OCI-LY1 (cell line): ENCODE measurements around the gene PSMD7.
"Not testable (repeated sequence)": the region's sequence is repeated elsewhere in the genome, so short reads cannot be mapped to it uniquely, and the experiment has no call there.

Source experiments
- H2AFZ ChIP-seq: fragments of 200-600 bp; sonication (generic), shearing (Covaris generic); 2 replicates; pipeline ENCODE4 v1.6.0; 2014; ENCODE audit warnings: antibody characterized with exemption, mild to moderate bottlenecking, low read length
- H3F3A ChIP-seq: fragments of 200-600 bp; sonication (generic), shearing (Covaris generic); 2 replicates; pipeline ENCODE4 v1.6.0; 2014; ENCODE audit warnings: mild to moderate bottlenecking, antibody characterized with exemption, low read length, moderate library complexity; ENCODE audit not compliant: insufficient read depth
- H3K27ac ChIP-seq: fragments of 200-600 bp; sonication (generic); 2 replicates; pipeline ENCODE4 v1.5.1; 2014; ENCODE audit warnings: low read length, mixed run types, mild to moderate bottlenecking, low read depth; ENCODE audit not compliant: poor library complexity, severe bottlenecking
- H3K27me3 ChIP-seq: fragments of 200-600 bp; sonication (generic); 2 replicates; pipeline ENCODE4 v1.6.0; 2014; ENCODE audit warnings: antibody characterized with exemption, mild to moderate bottlenecking, low read length, moderate library complexity; ENCODE audit not compliant: insufficient read depth
- H3K36me3 ChIP-seq: fragments of 200-600 bp; sonication (generic); 2 replicates; pipeline ENCODE4 v1.6.1; 2014; ENCODE audit warnings: mild to moderate bottlenecking, antibody characterized with exemption, low read length, moderate library complexity, mixed read lengths; ENCODE audit not compliant: insufficient read depth
- H3K4me1 ChIP-seq: fragments of 200-600 bp; sonication (generic); 2 replicates; pipeline ENCODE4 v1.5.1; 2014; ENCODE audit warnings: mild to moderate bottlenecking, low read length, moderate library complexity; ENCODE audit not compliant: insufficient read depth, severe bottlenecking
- H3K4me2 ChIP-seq: fragments of 200-600 bp; sonication (generic), shearing (Covaris generic); 2 replicates; pipeline ENCODE4 v1.6.1; 2014; ENCODE audit warnings: low read length
- H3K4me3 ChIP-seq: fragments of 200-600 bp; sonication (generic); 2 replicates; pipeline ENCODE4 v1.5.1; 2014; ENCODE audit warnings: low read length, low read depth, mild to moderate bottlenecking, mixed read lengths; ENCODE audit not compliant: poor library complexity, severe bottlenecking
- H3K79me2 ChIP-seq: fragments of 200-600 bp; shearing (Covaris generic); 2 replicates; pipeline ENCODE4 v1.6.1; 2016; ENCODE audit warnings: mixed run types, low read length, mixed read lengths; ENCODE audit not compliant: insufficient read depth
- H3K9ac ChIP-seq: fragments of 200-600 bp; sonication (generic), shearing (Covaris generic); 2 replicates; pipeline ENCODE4 v1.6.1; 2014; ENCODE audit warnings: mild to moderate bottlenecking, low read length, mixed read lengths
- H3K9me2 ChIP-seq: fragments of 200-600 bp; sonication (generic), shearing (Covaris generic); 2 replicates; pipeline ENCODE4 v1.6.1; 2014; ENCODE audit warnings: low read depth, mild to moderate bottlenecking, low read length, mixed read lengths
- H3K9me3 ChIP-seq: fragments of 200-600 bp; shearing (Covaris generic); 2 replicates; pipeline ENCODE4 v1.6.1; 2014; ENCODE audit warnings: low read length, mixed read lengths
- H4K20me1 ChIP-seq: fragments of 200-600 bp; sonication (generic), shearing (Covaris generic); 2 replicates; pipeline ENCODE4 v1.6.0; 2016; ENCODE audit warnings: mild to moderate bottlenecking, low read length; ENCODE audit not compliant: insufficient read depth
- EZH2 ChIP-seq: fragments of 200-600 bp; sonication (generic), shearing (Covaris generic); IDR thresholded peaks from 2 replicates; pipeline ENCODE4 v1.8.0; 2017; ENCODE audit warnings: borderline replicate concordance, mixed run types, mild to moderate bottlenecking, antibody characterized with exemption, low read length, moderate library complexity, mixed read lengths
- TF ChIP-seq, protein P1 (sequence below): fragments of 200-600 bp; sonication (generic), shearing (Covaris generic); IDR thresholded peaks from 2 replicates; pipeline ENCODE4 v1.5.1; 2017; ENCODE audit warnings: mild to moderate bottlenecking, antibody characterized with exemption, low read length, moderate library complexity, mixed read lengths

Gene PSMD7

GRCh38 chr16:74321356-74321755 lies 24.7 kb downstream of the PSMD7 start:
- TF ChIP-seq, protein P1, sequence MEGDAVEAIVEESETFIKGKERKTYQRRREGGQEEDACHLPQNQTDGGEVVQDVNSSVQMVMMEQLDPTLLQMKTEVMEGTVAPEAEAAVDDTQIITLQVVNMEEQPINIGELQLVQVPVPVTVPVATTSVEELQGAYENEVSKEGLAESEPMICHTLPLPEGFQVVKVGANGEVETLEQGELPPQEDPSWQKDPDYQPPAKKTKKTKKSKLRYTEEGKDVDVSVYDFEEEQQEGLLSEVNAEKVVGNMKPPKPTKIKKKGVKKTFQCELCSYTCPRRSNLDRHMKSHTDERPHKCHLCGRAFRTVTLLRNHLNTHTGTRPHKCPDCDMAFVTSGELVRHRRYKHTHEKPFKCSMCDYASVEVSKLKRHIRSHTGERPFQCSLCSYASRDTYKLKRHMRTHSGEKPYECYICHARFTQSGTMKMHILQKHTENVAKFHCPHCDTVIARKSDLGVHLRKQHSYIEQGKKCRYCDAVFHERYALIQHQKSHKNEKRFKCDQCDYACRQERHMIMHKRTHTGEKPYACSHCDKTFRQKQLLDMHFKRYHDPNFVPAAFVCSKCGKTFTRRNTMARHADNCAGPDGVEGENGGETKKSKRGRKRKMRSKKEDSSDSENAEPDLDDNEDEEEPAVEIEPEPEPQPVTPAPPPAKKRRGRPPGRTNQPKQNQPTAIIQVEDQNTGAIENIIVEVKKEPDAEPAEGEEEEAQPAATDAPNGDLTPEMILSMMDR = no peak
- TF ChIP-seq EZH2 = no peak
- peaks cover 15% of the 10 kb centered on the region for H3K4me1 ChIP-seq
- H3K9me2 ChIP-seq = no peaks in the 10 kb centered on the region
- no peak overlapping the region for H2AFZ ChIP-seq
- no peak overlapping the region for H3K9ac ChIP-seq
- no peaks in the 10 kb centered on the region for H3F3A ChIP-seq
- H3K9me3 ChIP-seq = no peaks in the 10 kb centered on the region
- no peak overlapping the region for H3K4me3 ChIP-seq
- H4K20me1 ChIP-seq = no peaks in the 10 kb centered on the region
- no peak overlapping the region for H3K27ac ChIP-seq
- H3K27me3 ChIP-seq = no peaks in the 10 kb centered on the region
- H3K4me2 ChIP-seq = no peak overlapping the region
- peaks cover 8% of the 10 kb centered on the region for H3K36me3 ChIP-seq
- no peaks in the 10 kb centered on the region for H3K79me2 ChIP-seq

DNA sequence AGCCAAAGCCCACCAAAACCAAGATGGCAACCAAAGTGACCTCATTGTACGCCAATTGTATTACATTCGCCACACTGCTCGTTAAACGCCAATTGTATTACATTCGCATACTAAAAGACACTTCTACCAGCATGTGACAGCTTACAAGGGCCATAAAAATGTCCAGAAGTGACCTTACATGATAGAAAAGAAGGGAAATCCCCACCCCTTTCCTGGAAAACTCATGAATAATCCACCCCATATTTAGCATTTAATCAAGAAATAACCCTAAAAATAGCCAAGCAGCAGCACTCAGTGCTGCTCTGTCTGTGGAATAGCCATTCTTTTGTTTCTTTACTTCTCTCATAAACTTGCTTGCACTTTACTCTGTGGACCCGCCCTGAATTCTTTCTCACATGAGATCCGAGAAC lies 25.7 kb downstream of the PSMD7 start:
- no peak for TF ChIP-seq EZH2
- TF ChIP-seq, protein P1 = no peak
- no peaks in the 10 kb centered on the region for H3K9me2 ChIP-seq
- H3K4me2 ChIP-seq = no peak overlapping the region
- no peaks in the 10 kb centered on the region for H4K20me1 ChIP-seq
- no peak overlapping the region for H3K4me3 ChIP-seq
- peaks cover 15% of the 10 kb centered on the region for H3K36me3 ChIP-seq
- H2AFZ ChIP-seq = no peak overlapping the region
- H3K9me3 ChIP-seq = no peaks in the 10 kb centered on the region
- H3F3A ChIP-seq = no peaks in the 10 kb centered on the region
- H3K79me2 ChIP-seq = no peaks in the 10 kb centered on the region
- H3K4me1 ChIP-seq = peaks cover 17% of the 10 kb centered on the region
- H3K27me3 ChIP-seq = no peaks in the 10 kb centered on the region
- H3K9ac ChIP-seq = no peak overlapping the region
- no peak overlapping the region for H3K27ac ChIP-seq

DNA sequence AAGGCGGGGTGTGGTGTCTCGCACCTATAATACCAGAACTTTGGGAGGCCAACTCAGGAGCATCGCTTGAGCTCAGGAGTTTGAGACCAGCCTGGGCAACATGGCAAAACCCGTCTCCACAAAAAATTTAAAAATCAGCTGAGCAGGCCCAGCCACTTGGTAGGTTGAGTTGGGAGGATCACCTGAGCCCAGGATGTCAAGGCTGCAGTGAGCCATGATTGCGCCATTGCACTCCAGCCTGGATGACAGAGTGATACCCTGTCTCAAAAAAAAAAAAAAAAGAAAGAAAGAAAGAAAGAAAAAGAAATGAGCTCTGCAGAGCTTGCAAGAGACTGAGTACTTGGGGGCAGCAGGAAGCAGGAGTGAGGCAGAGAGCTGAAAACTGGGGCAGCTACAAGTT lies 28.2 kb downstream of the PSMD7 start:
- H3K27ac ChIP-seq = peak overlapping the region; percentile 77
- H3K4me3 ChIP-seq, H3K4me2 ChIP-seq, H3K79me2 ChIP-seq, H4K20me1 ChIP-seq, H2AFZ ChIP-seq, H3K9ac ChIP-seq, H3K9me2 ChIP-seq, H3K9me3 ChIP-seq, H3F3A ChIP-seq, H3K27me3 ChIP-seq: not testable (repeated sequence)
- H3K36me3 ChIP-seq = peaks cover 22% of the 10 kb centered on the region
- peaks cover 17% of the 10 kb centered on the region for H3K4me1 ChIP-seq

DNA sequence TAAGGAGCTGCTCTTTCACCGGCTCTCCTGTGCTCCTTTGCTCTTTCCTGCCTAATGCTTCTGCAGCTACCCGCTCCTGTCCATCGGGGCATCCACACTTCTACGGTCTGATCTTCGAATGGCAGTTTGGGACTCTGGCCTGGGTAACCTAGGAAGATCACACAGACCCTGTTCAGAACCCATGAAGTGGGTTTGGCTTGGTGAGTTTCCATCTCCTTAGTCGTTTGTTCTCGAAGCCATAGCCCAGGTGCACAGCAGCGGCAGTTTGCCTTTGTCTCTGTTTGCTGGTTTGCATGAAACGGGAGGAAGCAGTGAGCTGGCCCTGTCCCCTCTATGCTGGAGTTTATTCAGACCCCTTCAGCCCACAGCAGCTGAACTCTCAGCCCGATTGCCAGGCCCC lies 29.0 kb downstream of the PSMD7 start:
- Histone ChIP-seq H3K36me3 (peaks cover 22% of the 10 kb centered on the region), H3K4me1 (peaks cover 17% of the 10 kb centered on the region), H3K79me2 (no peaks in the 10 kb centered on the region)

DNA sequence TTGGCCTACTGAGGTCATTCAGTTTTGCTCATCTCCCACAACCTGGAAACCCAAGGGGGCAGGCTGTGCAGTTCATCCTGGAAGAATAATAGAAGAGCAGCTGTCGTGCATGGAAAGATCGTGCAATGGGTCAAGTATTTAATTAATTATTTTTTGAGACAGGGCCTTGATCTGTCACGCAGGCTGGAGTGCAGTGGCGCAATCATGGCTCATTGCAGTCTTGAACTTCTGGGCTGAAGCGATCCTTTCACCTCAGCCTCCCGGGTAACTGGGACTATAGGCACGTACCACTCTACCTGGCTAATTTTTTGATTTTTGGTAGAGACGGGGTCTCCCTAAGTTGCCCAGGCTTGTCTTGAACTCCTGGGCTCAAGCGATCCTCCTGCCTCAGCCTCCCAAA lies 31.7 kb downstream of the PSMD7 start:
- not testable (repeated sequence) for H3K9ac ChIP-seq, H3K9me3 ChIP-seq, H3K9me2 ChIP-seq, H3K27me3 ChIP-seq, H3K79me2 ChIP-seq, H3K4me3 ChIP-seq, H3K27ac ChIP-seq, H2AFZ ChIP-seq, H3F3A ChIP-seq, H3K4me2 ChIP-seq, H4K20me1 ChIP-seq
- H3K36me3 ChIP-seq = peaks cover 31% of the 10 kb centered on the region
- H3K4me1 ChIP-seq = peaks cover 17% of the 10 kb centered on the region

More for the DNA sequence above, 29.0 kb downstream of the PSMD7 start:
- H3K4me2 ChIP-seq = no peak overlapping the region
- no peak for TF ChIP-seq EZH2
- TF ChIP-seq, protein P1 = no peak
- no peaks in the 10 kb centered on the region for H3K9me3 ChIP-seq
- no peak overlapping the region for H2AFZ ChIP-seq
- H3K9ac ChIP-seq = peak overlapping the region; percentile 27; the same call in 1 of the 2 replicates
- no peak overlapping the region for H3K4me3 ChIP-seq
- no peaks in the 10 kb centered on the region for H3K9me2 ChIP-seq
- peak overlapping the region; percentile 77 for H3K27ac ChIP-seq
- no peaks in the 10 kb centered on the region for H3F3A ChIP-seq
- no peaks in the 10 kb centered on the region for H3K27me3 ChIP-seq
- H4K20me1 ChIP-seq = no peaks in the 10 kb centered on the region

- H3K36me3 ChIP-seq = peaks cover 19% of the 10 kb centered on the region
- H4K20me1 ChIP-seq, H3K9me3 ChIP-seq, H3K27me3 ChIP-seq, H3K9me2 ChIP-seq, H3K9ac ChIP-seq, H3K79me2 ChIP-seq, H2AFZ ChIP-seq, H3K4me2 ChIP-seq, H3F3A ChIP-seq, H3K4me3 ChIP-seq, H3K27ac ChIP-seq, H3K4me1 ChIP-seq: not testable (repeated sequence)
These were observed 35.9 kb downstream of the PSMD7 start for GRCh38 chr16:74332469-74332868.
